CD4-positive, alpha-beta T cell treated with Interleukin-17A for 1 hour (primary cell): ENCODE measurements around the gene TAS2R31.
"Not testable (repeated sequence)": the region's sequence is repeated elsewhere in the genome, so short reads cannot be mapped to it uniquely, and the experiment has no call there.

Source experiments
- DNase-seq: peaks from one replicate; pipeline ENCODE4 v3.0.0-alpha.2; 2020

Gene TAS2R31, protein sequence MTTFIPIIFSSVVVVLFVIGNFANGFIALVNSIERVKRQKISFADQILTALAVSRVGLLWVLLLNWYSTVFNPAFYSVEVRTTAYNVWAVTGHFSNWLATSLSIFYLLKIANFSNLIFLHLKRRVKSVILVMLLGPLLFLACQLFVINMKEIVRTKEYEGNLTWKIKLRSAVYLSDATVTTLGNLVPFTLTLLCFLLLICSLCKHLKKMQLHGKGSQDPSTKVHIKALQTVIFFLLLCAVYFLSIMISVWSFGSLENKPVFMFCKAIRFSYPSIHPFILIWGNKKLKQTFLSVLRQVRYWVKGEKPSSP

DNA sequence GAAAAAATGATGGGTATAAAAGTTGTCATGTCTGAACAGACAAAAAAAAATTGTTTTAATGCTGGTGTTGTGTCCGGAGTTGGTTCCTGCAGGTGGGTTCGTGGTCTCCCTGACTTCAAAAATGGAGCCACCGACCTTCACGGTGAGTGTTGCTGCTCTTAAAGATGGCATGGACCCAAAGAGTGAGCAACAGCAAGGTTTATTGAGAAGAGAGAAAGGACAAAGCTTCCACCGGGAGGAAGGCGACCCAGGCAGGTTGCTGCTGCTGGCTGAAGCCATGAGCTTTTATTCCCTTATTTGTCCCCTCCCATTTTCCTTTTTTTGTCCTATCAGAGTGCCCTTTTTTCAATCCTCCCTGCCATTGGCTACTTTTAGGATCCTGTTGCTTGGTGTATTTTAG is at the start of gene TAS2R31:
Gene TAS2R31 (minus strand): TSS at position 101 of the 400 bp plus-strand sequence. CDS start 72 bp downstream, at position 29.
- no peak for DNase-seq

DNA sequence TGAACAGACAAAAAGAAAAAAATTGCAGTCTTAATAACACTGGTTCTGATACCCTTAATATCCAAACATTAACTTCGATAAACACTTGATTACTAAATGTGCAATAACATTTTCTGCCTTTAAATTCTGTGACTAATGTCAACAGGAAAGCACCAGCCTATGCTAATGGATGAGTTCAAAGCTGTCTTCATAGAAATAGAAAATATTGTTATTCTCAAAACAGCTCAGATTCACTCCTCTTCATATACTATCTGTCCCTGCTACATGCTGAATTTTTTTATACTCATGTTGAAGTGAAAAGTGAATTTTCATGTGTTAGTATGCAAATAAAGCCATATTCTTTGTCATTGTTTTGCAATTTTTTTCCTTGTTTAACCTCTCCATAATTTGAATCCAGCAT is 47.0 kb upstream of the TAS2R31 start:
- DNase-seq = no peak

DNA sequence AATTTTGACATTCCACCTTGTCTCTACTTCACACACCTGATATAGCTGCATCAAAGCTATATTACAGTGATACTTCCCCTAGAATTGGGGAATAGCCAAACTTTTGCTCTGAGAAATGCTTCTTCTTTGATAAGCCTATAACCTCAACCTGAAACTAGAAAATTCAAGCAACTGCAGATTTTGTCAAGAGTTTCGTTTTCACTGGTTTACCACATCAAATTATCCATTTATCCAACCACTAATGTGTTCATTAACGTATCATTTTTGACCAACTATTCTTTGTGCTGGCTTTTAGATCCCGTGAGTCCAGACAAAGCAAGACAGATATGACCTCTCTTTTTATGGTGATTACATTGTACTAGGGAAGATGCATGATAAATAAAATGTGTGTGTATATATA is 44.4 kb upstream of the TAS2R31 start:
- DNase-seq = no peak

DNA sequence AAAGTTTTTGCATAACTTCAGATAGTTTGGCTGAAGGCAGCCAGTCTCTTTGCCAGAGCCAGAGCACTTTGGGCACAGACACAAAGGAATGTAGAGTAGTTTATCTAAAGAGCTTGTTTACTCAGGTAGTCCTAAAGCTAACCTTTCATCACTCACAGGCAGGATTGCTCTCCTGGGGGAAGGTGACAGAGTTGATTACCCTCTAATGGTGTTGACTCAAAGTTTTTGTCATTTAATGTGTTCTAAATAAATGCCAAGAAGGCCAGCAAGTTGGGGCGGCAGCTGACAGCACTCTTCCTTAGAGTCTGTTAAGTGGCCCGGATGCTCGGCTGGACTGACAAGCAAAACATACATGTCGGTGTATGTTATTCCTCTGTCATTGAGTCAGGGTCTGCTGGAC is 40.2 kb upstream of the TAS2R31 start:
- DNase-seq = no peak

DNA sequence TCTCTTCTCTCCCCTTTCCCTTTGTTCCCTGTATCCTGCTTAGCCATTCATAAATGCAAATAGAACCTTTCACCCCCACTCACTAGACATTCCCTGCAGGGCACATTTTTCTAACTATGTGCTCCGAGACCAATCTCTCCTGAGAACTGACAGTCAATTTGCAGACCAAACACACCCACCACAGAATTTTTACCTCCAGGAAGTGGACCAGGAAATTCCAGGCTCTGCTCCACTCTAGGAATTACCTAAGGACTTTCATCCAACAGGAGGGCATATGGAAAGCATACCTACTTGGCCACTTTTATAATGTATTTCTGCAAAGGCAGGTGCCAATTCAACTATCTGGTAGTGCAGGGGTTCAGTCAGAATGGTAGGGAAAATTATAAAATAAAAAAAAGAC is 39.8 kb upstream of the TAS2R31 start:
- DNase-seq = no peak

DNA sequence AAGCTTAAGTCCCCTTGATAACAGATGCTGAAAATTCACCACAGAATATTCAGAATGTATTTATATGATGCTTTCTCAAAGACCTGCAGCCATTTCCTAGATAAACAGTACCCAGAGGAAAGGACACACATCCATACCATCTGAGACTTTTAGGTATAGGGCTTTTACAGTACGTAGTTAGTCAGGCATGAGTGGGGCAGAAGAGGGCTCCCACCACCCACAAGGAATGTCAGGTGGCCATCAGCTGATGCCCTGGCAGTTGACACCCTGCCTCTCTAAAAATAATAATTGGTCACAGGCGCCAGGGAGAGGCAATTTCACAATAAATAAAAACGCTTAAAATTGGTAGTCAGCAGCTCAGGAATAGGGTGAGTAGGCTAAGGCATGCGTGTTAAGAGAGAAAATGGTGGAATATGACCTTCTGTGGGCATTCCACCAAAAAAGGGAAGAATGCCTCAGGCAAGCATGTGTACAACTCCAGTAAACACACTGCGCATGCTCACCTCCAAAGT is 38.7 kb upstream of the TAS2R31 start:
- no peak for DNase-seq

DNA sequence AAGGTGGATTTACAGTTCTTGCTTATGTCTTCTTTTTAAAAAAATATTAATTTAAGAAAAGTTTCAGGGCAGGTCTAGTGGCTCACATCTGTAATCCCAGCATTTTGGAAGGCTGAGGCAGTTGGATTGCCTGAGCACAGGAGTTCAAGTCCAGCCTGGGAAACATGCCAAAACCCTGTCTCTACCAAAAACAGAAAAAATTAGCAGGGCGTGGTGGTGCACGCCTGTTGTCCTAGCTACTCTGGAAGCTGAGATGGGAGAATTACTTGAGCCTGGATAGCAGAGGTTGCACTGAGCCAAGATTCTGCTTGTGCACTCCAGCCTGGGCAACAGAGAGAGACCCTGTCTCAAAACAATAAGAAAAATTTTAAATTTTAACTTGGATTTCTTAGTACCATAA is 36.3 kb upstream of the TAS2R31 start:
- DNase-seq = no peak

DNA sequence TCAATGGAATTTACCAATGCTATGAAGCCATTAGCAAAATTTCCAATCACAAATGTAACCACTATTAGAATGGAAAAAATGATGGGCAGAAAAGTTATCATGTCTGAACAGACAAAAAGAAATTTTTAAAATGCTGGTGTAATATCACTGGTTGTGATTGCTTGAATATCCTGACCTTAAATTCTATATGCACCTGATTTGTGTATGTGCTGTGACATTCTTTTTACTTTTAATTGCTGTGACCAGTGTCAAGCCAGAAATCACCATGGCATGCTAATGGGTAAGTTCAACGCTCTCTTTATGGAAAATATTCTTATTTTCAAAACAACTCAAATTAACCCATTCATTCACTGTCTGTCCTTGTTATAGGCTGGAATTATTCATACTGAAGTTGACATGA is 31.0 kb upstream of the TAS2R31 start, which contains the start of gene TAS2R46:
Gene TAS2R46 (minus strand): TSS at position 101 of the 400 bp plus-strand sequence. CDS start 0 bp downstream, at position 101.
- DNase-seq = not testable (repeated sequence)

DNA sequence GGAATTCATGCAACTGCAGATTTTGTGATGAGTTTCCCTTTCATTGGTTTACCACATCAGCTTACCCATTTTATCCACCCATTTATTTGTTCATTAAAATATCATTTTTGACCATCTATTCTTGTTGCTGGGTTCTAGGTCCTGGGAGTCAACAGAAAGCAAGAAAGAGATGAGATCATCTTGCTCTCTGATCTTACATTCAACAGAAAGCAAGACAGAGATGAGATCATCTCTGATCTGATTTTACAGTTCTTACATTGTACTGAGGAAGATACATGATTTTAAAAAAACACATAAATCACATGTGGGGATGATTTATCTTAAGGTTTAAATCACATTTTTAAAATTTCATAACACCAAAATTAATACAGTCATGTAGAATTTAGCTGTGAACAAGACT is 28.6 kb upstream of the TAS2R31 start:
- no peak for DNase-seq

DNA sequence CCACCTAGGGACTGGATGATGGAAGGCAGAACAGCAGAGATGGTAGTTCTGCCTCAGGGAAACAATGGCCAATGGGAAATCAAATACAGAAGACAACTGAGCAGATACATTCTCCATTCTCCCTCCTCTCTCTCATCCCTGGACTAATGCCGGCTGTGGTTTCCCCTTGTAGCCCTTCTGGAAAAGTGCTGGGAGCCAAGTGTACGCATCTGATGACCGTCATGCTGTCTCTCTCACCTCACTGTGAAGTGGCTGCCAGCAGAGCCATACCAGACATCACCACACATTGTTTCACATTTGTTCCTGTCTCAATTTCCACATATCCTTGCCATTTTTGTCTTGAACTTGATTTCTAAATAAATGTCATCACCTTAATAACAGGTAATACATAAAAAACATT is 27.8 kb upstream of the TAS2R31 start:
- no peak for DNase-seq

DNA sequence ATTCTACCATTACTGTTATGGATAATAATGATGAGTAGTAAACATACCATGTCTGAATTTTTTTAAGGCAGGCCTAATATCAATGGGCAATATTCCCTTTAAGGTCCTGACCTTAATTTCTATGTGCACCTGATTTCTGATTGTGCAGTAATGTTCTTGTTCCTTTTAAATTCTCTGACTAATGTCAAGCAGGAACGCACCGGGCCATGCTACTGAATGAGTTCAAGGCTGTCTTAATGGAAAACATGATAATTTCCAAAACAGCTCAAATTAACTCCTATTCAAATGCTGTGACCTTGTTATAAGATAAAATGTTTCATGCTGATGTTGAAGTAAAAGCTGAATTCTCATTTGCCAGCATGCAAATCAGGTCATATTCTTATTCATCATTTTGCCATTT is 24.1 kb upstream of the TAS2R31 start:
- DNase-seq = no peak

DNA sequence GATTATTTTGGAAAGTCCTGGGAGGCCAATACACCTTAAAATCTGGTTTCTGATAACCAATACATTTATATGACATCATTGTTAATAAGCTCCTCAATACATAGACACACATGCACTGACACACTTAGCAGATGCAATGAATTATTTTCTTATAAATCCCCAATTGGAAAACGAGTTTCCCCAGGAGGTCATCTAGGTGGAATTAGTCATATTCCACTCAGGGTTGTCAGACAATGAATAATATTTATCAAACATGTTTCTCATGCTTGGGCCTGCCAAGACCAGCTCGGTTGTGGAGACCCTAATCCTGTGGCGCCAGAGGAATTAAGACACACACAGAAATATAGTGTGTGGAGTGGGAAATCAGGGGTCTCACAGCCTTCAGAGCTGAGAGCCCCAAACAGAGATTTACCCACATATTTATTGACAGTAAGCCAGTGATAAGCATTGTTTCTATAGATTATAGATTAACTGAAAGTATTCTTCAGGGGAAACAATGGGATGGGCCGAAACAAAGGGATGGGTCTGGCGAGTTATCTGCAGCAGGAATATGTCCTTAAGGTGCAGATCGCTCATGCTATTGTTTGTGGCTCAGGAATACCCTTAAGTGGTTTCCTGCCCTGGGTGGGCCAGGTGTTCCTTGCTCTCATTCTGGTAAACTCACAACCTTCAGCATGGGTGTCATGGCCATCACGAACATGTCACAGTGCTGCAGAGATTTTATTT is 18.8 kb upstream of the TAS2R31 start:
- not testable (repeated sequence) for DNase-seq

DNA sequence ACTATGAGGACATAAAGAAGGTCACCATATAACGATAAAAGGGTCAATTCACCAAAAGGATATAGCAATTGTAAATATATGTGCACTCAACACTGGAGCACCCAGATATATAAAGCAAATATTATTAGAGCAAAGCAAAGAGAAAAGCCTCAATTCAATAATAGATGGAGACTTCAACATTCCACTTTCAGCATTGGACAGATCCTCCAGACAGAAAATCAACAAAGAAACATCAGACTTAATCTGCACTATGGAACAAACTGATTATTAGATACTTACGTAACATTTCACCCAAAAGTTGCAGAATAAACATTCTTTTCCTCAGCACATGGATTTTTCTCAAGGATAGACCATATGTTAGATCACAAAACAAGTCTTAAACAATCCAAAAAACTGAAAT is 10.2 kb upstream of the TAS2R31 start:
- not testable (repeated sequence) for DNase-seq

DNA sequence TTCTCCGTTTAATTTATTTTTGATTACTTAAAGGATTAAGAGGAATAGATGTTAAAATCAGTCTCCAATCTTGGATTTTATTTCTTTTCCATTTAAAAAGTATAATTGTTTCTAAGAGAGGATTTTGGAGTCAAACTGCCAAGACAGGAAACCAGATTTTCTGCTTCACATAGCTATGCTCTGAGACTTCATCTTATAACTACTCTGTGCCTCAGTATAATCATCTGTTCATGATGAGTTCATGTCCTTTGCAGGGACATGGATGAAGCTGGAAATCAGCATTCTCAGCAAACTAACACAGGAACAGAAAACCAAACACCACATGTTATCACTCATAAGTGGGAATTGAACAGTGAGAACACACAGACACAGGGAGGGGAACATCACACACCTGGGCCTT is 9.0 kb upstream of the TAS2R31 start:
- no peak for DNase-seq

DNA sequence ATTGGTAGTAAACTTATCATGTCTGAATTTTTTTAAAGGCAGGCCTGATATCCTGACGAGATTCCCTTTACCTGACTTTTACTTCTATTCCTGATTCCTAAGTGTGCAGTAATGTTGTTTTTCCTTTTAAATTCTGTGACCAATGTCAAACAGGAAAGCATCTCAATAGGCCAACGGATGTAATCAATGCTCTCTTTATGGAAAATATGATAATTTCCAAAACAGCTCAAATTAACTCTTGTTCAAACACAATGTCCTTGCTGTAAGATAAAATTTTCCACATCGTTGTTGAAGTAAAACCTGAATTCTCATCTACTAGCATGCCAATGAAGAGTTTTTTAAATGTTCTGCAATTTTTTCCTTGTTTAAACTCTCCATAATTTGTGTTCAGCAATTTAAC is 8.0 kb upstream of the TAS2R31 start:
- no peak for DNase-seq

DNA sequence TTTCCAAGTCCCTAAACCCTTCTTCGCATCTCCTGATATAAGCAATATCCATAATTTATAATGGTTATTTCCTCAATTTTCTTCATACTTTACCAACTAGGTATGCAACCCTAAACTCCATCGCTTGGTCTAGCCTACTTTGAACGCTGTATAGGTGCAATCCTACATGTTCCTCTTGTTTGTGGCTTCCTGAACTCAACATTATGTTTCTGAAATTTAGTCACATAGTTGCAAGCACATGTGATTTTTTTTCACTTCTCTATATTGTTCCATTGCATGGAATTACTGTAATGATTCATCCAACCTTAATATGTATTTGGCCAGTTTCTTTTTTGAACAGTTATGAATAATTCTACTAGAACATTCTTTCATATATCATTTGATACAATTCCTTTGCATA is 2.8 kb upstream of the TAS2R31 start:
- DNase-seq = not testable (repeated sequence)

DNA sequence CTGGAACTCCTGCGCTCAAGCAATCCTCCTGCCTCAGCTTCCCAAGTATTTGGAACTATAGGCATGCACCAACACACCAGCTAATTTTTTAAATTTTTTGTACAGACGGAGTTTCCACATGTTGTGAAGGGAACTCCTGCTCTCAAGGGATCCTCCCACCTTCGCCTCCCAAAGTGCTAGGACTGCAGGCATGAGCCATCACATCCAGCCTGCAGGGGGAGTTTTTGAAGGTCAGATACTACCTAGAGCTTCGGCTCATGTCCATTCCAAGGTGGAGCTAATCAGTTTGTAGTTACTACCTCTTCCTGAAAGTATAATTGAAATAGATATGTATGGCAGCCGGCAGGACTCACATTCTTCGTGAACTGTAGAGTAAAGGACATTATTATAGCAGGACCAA is 5.1 kb downstream of the TAS2R31 start:
- DNase-seq = no peak

DNA sequence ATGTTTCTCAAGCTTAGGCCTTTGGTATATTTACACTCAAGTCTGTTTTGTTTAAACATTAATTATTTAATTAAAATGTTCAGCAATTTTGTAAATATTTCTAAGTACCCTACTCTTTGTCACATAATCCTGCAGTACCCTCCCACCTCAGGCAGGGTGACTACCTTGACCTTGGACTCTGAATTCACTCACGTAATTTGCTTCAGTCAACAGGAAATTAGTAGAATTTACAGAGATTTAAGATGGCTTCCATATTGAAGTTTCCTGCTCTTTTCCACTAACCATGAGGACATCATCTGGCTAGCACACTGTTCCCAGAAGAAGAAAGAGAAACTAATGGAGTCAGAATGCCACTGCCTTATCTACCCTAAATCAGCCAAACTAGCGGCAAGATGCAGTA is 7.8 kb downstream of the TAS2R31 start:
- no peak for DNase-seq

DNA sequence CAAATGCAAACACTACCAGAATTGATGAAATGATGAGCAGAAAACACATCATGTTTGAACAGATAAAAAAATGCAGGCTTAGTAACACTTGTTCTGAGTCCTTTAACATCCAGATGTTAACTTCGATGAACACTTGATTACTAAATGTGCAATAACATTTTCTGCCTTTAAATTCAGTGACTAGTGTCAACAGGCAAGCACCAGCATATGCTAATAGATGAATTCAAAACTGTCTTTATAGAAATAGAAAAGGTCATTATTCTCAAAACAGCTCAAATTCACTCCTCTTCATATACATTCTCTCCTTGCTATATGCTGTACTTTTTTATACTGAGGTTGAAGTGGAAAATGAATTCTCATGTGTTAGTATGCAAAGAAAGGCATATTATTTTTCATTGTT is 8.7 kb downstream of the TAS2R31 start, which contains the start of gene TAS2R19:
Gene TAS2R19 (minus strand): TSS at position 101 of the 400 bp plus-strand sequence. CDS start 49 bp downstream, at position 52.
- no peak for DNase-seq

DNA sequence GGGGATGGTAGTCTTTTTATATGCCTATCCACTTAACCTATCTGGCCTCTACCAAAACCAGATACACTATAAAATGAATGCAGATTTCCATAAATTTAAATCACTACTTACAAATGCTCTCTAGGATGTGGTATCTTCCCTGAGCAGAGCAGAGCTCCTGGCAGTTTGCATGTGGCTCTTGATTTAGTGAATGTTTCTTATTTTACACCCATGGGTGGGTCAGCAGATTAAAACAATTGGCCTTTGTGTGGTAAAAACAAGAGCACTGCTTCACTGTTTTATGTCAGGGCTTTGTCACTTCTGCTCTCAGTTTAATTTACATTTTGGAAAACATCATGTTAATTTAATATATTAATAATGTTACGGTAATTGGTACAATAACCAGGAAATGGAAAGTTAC is 14.3 kb downstream of the TAS2R31 start:
- DNase-seq = no peak

DNA sequence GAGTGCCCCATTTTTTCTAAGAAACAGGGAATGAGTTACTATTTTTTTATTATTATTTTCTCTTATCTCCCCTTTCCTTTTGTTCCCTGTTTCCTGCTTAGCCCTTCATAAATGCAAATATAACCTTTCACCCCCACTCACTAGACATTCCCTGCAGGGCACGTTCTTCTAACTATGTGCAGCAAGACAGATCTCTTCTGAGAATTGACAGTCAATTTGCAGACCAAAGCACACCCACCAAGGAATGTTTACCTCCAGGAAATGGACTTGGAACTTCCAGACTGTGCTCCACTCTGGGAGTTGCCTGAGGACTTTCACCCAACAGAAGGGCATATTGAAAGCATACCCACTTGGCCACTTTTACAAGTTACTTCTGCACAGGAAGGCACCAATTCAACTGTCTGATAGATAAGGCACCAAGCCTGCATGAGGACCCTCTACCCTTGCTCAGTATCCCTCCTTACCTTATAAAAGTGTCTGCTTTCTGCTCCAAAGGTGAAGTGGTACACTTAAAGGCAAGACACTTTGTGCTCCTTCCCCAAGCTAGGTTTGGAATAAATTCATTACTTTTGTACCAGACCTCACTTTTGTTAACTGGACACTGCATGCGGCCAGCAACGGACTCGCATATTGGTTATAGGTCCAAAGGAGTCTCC is 15.3 kb downstream of the TAS2R31 start:
- DNase-seq = no peak

DNA sequence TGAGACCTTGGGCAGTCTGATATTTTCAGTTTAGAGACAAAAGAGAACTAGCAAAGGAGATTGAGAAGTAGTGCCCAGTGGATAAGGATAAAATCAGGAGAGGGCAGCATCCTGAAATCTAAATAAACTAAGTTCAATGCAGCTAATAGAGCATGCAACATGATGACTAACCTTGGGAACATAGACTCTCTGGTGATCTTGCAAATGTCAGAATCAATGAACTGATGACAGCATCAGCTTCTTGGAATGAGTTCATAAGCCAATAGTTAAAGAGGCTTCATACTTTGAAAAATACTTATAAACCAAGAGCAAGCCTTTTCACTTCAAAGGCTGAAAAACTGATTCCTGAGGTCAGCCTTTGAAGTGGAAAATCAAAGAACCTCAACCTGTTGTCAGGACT is 17.0 kb downstream of the TAS2R31 start:
- no peak for DNase-seq

DNA sequence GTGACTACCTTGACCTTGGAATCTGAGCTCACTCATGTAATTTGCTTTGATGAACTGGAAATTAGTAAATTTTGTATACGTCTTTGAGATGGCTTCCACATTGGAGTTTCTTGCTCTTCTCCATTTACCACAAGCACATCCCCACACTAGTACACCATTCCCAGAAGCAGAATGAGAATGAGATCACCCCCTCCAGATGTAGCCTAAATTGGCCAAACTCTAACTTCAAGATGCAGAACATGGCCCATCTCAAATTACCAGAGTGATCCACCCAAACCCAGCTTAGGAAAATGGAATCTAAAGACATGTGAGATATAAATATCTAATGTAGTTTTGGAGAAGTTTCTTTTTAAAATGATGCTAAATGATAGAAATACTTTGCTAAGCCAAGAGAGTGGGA is 23.6 kb downstream of the TAS2R31 start:
- DNase-seq = no peak

DNA sequence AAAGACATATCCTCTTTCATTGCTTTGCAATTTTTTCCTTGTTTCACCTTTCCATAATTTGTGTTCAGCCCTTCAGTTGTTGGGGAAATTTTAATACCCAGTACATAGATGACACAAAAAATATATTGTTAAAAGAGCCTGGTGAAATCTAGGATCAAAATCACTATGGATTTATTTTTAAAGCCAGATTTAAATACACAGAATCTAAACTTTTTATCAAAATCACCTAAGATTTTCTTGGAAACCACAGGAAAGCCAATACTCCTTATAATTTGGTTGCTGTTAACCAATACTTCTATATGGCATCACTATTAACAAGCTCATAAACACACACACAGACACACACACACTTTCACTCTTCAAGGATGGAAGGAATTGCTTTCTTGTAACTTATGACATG is 33.0 kb downstream of the TAS2R31 start, which contains the start of gene TAS2R20:
Gene TAS2R20 (minus strand): TSS at position 101 of the 400 bp plus-strand sequence. CDS start 429 bp downstream, outside the sequence.
- no peak for DNase-seq
